K562 (cell line): ENCODE results near the gene TREX2.

Experiments used
- BRCA1 ChIP-seq, 2 experiments: fragments of 450-650 bp in 1 of 2; sonication (generic) in 1 of 2; formaldehyde crosslinking in 1 of 2; IDR thresholded peaks; 2 replicates each; pipeline versions ENCODE4 v1.5.0 to v1.6.1; 2017 to 2020; ENCODE audit warnings: mild to moderate bottlenecking in 1 of 2, missing genetic modification reagents in 1 of 2
- CBX5 ChIP-seq: IDR thresholded peaks from 2 replicates; pipeline ENCODE4 v1.6.1; 2014; ENCODE audit warnings: low read depth, borderline replicate concordance
- FIP1L1 ChIP-seq: fragments of 200-400 bp; formaldehyde crosslinking; IDR thresholded peaks from 2 replicates; pipeline ENCODE4 v1.6.1; 2018; ENCODE audit warnings: mild to moderate bottlenecking, low read depth, low read length; ENCODE audit not compliant: poor library complexity, severe bottlenecking
- JUND ChIP-seq, 2 experiments: IDR thresholded peaks; 2 replicates in 1 of 2; 3 replicates in 1 of 2; pipeline ENCODE4 v1.6.1; 2011; ENCODE audit warnings: borderline replicate concordance in 2 of 2, low read depth in 2 of 2, low read length in 2 of 2, improper control_type of control experiment in 1 of 2, missing biosample characterization in 1 of 2, missing genetic modification characterization in 1 of 2, missing genetic modification reagents in 1 of 2
- NR2C2 ChIP-seq, 2 experiments: fragments of 200-800 bp in 1 of 2; sonication (Bioruptor generic) in 1 of 2; sonication (generic) in 1 of 2; formaldehyde crosslinking in 1 of 2; IDR thresholded peaks; 2 replicates each; pipeline versions ENCODE4 v1.6.1 to v1.8.0; 2016 to 2022; ENCODE audit warnings: mild to moderate bottlenecking in 1 of 2, missing compliant biosample characterization in 1 of 2, missing genetic modification characterization in 1 of 2, missing genetic modification reagents in 1 of 2
- NRF1 ChIP-seq, 2 experiments: fragments of 450-650 bp; IDR thresholded peaks in 1 of 2; conservative IDR thresholded peaks in 1 of 2; 2 replicates each; pipeline ENCODE4 v1.6.1; 2014; ENCODE audit warnings: mild to moderate bottlenecking in 2 of 2
- POLR2A ChIP-seq: fragments of 450-650 bp; conservative IDR thresholded peaks from 2 replicates; pipeline ENCODE4 v1.6.1; 2016
- RERE ChIP-seq: sonication (generic); formaldehyde crosslinking; IDR thresholded peaks from 2 replicates; pipeline ENCODE4 v1.8.0; 2023; ENCODE audit warnings: missing genetic modification reagents, mild to moderate bottlenecking, borderline replicate concordance
- RFX5 ChIP-seq: IDR thresholded peaks from 2 replicates; pipeline ENCODE4 v1.6.1; 2011; ENCODE audit warnings: low read depth, mild to moderate bottlenecking, improper control_type of control experiment, low read length
- SREBF1 ChIP-seq: fragments of 150-350 bp; IDR thresholded peaks from 2 replicates; pipeline ENCODE4 v1.6.1; 2014; ENCODE audit warnings: antibody characterized with exemption, low read depth, low read length, borderline replicate concordance
- TCF7 ChIP-seq: sonication (generic); IDR thresholded peaks from 2 replicates; pipeline ENCODE4 v1.6.1; 2016; ENCODE audit warnings: antibody characterized with exemption, borderline replicate concordance
- ZBTB34 ChIP-seq: fragments of 250-450 bp; sonication (Bioruptor Pico); IDR thresholded peaks from 2 replicates; pipeline ENCODE4 v1.8.0; 2021; ENCODE audit warnings: mild to moderate bottlenecking, moderate library complexity
- TF ChIP-seq, protein P1 (sequence below): sonication (generic); formaldehyde crosslinking; IDR thresholded peaks from 2 replicates; pipeline ENCODE4 v1.8.1; 2023; ENCODE audit warnings: mild to moderate bottlenecking, missing genetic modification reagents
- TF ChIP-seq, protein P2 (sequence below): IDR thresholded peaks from 3 replicates; pipeline ENCODE4 v1.6.1; 2011; ENCODE audit warnings: borderline replicate concordance, mild to moderate bottlenecking; ENCODE audit not compliant: insufficient read length, insufficient read depth

DNA sequence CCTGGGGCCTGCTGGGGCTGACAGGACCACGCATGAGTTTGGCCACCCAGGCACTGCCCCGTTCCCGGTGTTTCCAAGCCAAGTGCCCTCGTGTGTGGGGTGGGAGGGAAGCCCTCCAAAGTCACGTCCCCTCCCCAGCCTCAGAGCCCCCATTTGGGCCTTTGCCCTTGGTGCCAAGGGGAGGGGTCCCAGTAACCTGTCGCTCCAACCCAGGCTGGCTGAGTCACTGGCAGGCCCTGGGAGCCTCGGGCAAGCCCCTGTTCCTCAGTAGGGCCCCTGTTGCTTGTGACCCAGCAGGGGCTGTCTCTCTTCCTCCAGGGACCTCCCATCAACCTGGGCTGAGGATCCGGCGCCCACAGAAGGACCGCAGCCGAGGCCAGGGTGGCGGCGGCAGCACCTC lies 35.2 kb upstream of the TREX2 start:
- no peak for TF ChIP-seq POLR2A
- TF ChIP-seq, protein P1, sequence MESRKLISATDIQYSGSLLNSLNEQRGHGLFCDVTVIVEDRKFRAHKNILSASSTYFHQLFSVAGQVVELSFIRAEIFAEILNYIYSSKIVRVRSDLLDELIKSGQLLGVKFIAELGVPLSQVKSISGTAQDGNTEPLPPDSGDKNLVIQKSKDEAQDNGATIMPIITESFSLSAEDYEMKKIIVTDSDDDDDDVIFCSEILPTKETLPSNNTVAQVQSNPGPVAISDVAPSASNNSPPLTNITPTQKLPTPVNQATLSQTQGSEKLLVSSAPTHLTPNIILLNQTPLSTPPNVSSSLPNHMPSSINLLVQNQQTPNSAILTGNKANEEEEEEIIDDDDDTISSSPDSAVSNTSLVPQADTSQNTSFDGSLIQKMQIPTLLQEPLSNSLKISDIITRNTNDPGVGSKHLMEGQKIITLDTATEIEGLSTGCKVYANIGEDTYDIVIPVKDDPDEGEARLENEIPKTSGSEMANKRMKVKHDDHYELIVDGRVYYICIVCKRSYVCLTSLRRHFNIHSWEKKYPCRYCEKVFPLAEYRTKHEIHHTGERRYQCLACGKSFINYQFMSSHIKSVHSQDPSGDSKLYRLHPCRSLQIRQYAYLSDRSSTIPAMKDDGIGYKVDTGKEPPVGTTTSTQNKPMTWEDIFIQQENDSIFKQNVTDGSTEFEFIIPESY, result no peak
- no peak for TF ChIP-seq NRF1 (conservative IDR thresholded peaks at IDR 0.05 in 1 of 2, IDR thresholded peaks at IDR 0.05 in 1 of 2)
- no peak for TF ChIP-seq NR2C2 (CRISPR knock-in tag; IDR thresholded peaks at IDR 0.05)
- TF ChIP-seq NR2C2 (tag; IDR thresholded peaks at IDR 0.05), result no peak
- TF ChIP-seq, protein P2, sequence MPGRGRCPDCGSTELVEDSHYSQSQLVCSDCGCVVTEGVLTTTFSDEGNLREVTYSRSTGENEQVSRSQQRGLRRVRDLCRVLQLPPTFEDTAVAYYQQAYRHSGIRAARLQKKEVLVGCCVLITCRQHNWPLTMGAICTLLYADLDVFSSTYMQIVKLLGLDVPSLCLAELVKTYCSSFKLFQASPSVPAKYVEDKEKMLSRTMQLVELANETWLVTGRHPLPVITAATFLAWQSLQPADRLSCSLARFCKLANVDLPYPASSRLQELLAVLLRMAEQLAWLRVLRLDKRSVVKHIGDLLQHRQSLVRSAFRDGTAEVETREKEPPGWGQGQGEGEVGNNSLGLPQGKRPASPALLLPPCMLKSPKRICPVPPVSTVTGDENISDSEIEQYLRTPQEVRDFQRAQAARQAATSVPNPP, result no peak
- TF ChIP-seq CBX5, result no peak
- no peak for TF ChIP-seq BRCA1 (IDR thresholded peaks at IDR 0.05)
- no peak for TF ChIP-seq BRCA1 (CRISPR knock-in tag; IDR thresholded peaks at IDR 0.05)
- no peak for TF ChIP-seq FIP1L1
- no peak for TF ChIP-seq ZBTB34
- no peak for TF ChIP-seq RERE
- no peak for TF ChIP-seq TCF7
- no peak for TF ChIP-seq RFX5
- TF ChIP-seq JUND (IDR thresholded peaks at IDR 0.05; ENCODE audit: borderline replicate concordance, low read depth, low read length), result no peak
- no peak for TF ChIP-seq JUND (tag; IDR thresholded peaks at IDR 0.05; ENCODE audit: borderline replicate concordance, low read depth, low read length)
- no peak for TF ChIP-seq SREBF1
